HG03139 (cell line): ENCODE measurements around the gene MTX2.
"Not testable (repeated sequence)": the region's sequence is repeated elsewhere in the genome, so short reads cannot be mapped to it uniquely, and the experiment has no call there.

Experiments used
- ATAC-seq: cut with Tn5 transposase; IDR thresholded peaks from one replicate; pipeline ENCODE4 v1.9.1; 2021; ENCODE audit not compliant: unreplicated experiment

Gene MTX2

GRCh38 chr2:176370467-176371171 is 101.4 kb downstream of the MTX2 start:
- ATAC-seq = no peak

- ATAC-seq = not testable (repeated sequence)
These were observed 103.9 kb downstream of the MTX2 start for GRCh38 chr2:176373155-176373554.

DNA sequence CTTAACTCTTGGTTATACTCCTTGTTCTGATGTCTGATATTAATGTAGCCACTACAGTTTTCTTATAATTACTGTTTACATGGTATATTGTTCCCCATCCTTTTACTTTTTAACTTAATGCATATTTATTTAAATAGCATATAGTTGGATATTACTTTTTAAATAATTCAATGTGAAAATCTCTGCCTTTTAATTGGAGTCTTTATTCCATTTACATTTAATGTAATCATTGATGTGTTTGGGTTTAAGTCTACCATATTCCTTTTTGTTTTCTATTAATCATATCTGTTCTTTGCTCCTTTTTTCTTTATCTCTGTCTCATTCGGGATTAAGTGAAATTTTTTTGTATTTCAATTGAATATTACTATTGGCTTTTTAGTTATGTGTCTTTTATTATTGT is 109.1 kb downstream of the MTX2 start:
- no peak for ATAC-seq

GRCh38 chr2:176380341-176380740 is 111.1 kb downstream of the MTX2 start:
- no peak for ATAC-seq

DNA sequence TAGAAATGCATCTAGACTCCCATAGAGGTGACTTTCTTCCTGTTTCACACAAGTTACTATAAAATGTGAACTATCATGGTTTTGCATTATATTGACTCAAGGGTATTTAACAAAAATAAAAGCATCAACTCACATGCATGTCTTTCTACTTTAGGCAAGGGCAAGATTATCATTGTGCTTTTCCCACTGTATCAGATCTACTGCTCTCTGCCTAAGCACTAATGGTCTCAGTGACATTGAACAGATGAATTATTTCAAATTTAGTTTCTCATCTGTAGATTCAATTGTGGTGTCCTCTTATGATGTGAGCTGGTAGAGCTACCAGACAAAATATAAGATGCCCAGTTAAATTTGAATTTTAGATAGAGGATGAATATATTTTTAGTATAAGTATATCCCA is 113.9 kb downstream of the MTX2 start:
- ATAC-seq = no peak

DNA sequence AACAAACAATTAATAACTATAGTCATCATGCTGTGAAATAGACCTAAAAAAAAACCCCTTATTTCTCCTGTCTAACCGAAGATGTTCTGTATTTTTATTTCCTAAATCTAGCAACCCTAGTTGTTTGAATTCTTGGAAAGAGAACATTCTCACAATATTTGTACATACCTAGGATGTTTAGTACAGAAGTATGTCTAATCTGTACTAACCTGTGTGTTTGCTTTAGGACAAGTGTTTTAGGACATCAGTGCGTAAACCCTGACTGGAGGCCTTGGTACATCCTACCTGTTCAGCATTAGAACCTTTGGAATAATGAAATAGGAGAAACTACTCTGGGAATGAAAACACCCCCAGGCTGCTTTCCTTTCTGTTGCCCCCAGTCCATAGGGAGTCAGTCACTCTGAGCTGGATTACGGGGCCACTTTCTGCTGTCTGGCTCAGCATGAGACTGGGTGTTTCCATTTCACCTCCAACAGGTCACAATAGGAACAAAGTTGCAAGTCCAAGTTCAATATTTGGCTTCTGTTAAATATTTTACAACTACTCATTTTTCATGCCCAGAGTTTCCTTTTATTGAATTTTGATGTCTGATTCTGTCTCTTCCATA is 114.7 kb downstream of the MTX2 start:
- no peak for ATAC-seq

DNA sequence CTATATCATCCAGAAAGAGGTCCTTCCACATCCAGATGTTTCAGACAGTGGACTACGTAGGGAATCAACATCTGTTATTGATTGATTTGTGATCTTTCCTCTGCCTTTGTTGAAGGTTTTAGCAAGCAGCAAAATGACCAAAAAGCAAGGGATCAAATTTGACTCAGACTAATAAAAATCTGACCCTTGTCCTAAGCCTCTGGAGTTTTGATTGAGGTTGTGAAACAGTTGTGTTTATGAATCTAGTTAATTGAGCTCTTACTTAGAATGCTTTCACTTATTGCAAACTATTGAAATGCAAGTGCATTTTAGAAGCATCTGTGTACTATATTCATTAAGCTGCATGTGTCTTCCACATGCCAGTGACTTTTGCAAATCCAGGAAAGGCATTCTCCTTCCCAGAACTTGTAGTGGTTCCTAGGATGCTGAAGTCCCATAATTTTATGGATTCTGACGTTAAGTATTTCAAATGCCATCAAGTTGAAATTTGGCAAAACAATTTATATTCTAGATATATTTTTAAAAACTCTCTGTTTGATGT is 116.0 kb downstream of the MTX2 start:
- ATAC-seq = no peak

GRCh38 chr2:176385838-176386237 is 116.6 kb downstream of the MTX2 start:
- ATAC-seq = no peak
